Esophagus mucosa (tissue), 1 donor: ENCODE data around the gene C4orf50. TPM values are rescaled to one million over a fixed set of nuclear protein-coding genes. Genes with fewer than 3 reads are reported as not detected.
A peak's percentile ranks its signal among the peaks of the same experiment; 100 is the strongest.

Source experiments
- ATAC-seq: fragments of 200-7000 bp; cut with Tn5 transposase; one replicate; pipeline ENCODE4 v1.9.1; 2020
- total RNA-seq: library from RNA; stranded (reverse); gene quantifications from one replicate; pipeline ENCODE4 v1.2.4, GENCODE V29; 2023
- donor health status: DM: yes; HTN: yes; CAD: no.

Gene C4orf50
- total RNA-seq, 1 donor from 2014 or later = 0.04 TPM

- ATAC-seq = no peak
Measured at GRCh38 chr4:6043188-6043587, 25.0 kb upstream of the C4orf50 start.

DNA sequence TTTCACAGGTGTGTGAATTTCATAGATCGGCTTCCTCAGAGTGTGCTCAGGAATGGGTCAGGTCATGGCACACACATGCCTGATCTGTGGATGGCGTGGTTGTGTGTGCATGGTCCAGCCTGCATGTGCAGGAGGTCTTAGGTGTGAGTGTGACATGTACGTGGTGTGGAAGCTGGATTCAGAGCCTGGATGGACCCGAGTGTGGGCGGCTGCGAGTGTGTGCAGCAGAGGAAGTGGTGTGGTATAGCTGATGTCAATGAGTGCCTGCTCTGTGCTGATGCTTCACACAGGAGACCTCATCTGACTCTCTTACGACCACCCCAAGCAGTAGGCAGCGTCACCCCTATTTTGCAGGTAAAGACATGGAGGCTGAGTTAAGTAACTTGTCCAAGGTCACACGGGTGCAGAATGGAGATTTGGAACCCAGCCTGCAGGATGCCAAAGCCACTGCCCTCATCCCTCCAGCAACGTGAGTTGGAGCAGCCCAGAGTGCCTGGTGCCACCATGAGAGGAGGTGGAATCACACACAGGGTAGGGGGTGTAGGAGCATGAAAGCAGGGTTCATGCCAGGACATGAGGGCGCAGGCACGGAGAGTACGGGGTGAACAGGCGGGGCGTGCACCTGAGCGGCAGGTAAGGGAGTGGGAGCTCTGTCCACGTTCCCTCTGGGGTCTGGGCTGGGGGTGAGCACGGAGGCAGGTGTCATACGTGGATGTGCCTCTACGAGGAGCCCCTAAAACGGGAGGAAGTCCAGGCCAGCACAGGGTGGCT, 24.2 kb upstream of the C4orf50 start:
- ATAC-seq = no peak

DNA sequence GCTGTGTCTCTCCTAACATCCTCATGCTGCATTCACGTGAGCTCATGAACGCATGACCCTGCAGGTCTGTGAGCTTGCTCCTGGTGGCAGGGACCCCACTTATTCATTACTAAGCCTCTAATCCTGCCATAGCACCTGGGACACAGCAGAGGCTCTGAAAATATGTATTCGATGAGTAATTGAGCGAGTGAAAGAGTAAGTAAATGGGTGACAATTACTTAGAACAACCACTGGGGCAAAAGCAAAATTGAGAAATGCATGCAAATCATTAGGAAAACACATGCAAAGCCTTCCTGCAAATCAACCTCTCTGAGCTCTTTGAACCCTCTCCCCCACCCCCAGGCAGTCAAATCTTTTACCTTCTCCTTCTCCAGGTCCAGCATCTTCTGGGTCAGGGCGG, 23.6 kb upstream of the C4orf50 start:
- ATAC-seq = no peak

- ATAC-seq = no peak
Measured at GRCh38 chr4:6038711-6039110, 20.5 kb upstream of the C4orf50 start.

DNA sequence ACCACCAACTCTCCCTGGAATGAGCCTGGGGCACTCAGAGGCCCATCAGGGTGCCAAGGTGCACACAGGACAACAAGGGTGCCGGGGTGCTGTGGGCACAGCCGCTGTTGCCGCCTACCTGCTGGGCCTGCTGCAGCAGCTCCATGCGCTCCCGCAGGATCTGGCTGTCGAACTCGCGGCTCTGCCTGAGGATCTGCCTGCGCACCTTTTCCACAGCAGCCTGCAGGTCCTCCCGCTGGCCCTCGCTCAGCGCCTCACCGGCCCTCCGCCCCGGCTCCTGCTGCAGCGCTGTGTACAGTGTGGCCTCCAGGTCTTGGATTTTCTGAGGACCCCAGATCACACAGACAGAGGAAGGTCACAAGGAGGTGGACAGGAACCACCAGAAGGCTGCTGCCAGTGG, 17.6 kb upstream of the C4orf50 start:
- ATAC-seq = no peak

DNA sequence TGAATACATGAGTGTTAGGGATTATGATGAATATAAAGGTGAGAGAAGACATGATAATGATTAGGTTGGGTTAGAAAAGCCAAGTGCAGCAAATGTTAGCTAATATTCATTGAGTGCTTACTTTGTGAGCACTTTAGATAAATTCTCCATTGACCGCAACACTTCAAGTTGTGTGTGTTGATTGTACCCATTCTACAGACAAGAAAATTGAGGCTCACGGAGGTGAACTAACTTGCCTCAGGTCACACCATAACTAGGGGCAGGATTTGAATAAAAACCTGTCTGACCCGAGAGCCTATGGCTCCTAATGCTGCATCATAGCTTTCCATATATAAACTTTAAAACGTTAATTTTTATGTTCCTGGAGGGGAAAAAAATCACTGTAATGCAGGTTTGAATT, 15.2 kb upstream of the C4orf50 start:
- ATAC-seq = no peak

- peak; percentile 33 for ATAC-seq
Measured at GRCh38 chr4:6032249-6033244, 14.3 kb upstream of the C4orf50 start.

DNA sequence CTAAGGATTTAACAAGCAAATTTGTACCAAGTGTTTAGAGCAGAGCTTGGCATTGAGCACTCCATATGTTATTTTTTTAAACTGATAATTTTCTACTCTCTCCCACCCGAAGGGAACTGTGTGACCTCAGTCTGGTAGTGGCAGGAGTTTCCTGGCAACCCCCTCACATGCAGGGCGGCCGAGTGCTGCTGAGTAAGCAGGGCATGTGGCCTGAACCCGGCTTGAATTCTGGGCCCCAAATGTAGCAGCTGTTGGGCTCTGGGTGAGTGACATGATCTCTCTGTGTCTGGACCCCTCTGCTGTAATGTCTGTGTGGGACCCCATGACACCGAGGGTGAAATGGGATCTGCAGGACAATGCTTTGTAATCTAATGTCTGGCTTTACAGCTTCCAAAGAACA, 13.6 kb upstream of the C4orf50 start:
- no peak for ATAC-seq

DNA sequence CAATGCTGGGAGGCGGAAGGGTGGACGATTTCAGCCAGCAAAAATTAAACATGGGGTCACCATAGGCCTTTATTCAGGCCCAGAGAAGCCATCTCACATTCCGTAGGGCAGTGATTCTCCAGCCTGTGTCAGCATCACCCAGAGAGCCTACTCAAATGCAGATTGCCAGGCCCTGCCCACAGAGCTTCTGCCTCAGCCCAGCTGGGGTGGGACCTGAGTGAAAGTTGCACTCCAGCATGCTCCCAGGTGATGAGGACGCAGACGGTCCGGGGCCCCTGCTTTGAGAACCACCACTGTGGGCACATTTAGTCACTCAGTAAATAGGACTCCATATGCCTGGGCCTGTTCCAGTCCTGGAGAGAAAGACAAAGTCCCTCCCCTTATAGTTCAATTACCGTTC, 12.4 kb upstream of the C4orf50 start:
- no peak for ATAC-seq

DNA sequence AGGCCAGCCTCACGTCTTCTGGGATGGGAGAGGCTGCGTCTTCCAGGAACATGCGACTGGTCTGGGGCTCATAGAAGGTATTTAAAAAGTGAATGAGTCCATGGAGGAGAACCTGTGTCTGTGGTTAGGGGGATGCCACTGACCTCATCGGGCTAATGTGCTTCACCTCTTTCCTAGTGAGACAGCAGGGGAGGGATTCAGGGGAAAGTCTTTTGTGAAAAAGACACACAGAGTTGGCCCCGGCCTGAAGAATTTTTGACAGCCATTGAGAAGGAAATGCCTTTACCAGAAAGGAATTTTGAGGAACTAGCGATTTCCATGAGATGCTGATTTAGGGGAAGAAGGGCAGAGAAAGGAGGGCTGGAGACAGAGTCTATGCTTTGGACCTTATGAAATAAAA, 11.0 kb upstream of the C4orf50 start:
- no peak for ATAC-seq

DNA sequence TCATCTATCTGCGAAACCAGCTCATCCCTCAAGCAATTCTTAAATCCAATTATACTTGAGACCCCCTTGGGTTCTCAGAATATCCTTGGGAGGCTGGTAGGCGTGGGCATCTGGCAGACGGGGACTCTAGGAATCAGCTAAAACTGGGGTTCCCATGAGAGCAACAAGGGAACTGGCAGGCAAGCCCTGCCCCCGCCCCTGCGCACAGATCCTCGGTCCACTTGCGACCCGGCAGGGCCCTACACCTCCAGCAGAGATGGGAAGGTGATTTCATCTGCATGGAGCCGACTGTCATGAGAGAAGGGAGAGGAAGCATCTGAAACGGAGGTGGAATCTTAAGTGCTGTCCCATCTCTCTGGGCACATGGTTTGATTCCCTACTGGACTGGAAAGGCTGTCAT, 9.9 kb upstream of the C4orf50 start:
- ATAC-seq = no peak

DNA sequence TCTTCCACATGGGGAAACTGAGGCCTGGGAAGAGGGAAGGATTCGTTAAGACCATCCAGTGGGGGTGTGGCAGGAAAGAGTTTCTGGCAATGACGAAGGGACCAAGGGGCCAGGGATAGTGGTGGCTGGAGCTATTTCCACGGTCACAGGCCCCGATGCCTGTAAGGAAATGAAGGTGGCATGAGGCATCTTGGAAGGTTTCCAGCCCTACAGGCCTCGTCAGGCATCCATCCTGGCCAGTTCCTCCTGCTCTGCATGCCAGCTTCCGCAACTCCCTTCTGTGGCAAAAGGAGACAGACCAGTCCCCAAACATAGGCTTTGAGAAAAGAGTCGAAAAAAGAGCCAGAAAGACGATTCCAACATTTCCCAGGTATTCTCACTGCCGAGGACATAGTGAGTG, 9.2 kb upstream of the C4orf50 start:
- ATAC-seq = peak; percentile 79

GRCh38 chr4:6024313-6024960, 6.2 kb upstream of the C4orf50 start:
- ATAC-seq = no peak

- ATAC-seq = no peak
Measured at GRCh38 chr4:6023731-6024130, 5.5 kb upstream of the C4orf50 start.

DNA sequence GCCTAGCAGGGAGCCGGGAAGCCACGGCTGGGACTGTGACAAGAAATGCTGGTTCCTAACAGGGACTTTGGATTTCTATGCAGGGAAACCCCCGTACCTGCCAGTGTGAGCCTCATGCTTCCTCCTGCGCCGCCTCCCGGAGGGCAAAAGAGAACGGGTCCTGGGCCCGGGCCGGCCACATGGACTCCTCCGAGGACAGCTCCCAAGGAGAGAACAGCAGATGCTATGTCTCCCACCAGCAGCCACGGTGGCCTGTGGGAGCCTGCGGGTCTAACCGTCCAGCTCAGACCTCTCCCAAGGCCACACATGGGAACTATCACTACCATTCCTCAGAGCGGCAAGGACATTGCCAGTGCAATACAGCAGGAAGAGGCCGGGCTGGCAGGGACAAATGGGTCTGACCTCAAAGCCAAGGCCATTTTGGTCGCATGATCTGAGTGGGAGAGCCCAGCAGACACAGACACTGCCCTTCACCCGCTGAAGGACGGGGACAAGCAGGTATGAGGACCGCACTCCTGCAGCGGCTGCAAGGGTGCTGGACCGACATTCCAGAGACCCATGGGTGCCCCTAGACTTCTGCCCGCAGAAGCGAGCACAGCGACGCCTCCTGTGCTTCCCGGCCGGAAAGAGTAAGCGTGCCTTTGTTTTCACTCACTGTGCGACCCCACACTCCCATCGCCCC, 4.5 kb upstream of the C4orf50 start:
- no peak for ATAC-seq

DNA sequence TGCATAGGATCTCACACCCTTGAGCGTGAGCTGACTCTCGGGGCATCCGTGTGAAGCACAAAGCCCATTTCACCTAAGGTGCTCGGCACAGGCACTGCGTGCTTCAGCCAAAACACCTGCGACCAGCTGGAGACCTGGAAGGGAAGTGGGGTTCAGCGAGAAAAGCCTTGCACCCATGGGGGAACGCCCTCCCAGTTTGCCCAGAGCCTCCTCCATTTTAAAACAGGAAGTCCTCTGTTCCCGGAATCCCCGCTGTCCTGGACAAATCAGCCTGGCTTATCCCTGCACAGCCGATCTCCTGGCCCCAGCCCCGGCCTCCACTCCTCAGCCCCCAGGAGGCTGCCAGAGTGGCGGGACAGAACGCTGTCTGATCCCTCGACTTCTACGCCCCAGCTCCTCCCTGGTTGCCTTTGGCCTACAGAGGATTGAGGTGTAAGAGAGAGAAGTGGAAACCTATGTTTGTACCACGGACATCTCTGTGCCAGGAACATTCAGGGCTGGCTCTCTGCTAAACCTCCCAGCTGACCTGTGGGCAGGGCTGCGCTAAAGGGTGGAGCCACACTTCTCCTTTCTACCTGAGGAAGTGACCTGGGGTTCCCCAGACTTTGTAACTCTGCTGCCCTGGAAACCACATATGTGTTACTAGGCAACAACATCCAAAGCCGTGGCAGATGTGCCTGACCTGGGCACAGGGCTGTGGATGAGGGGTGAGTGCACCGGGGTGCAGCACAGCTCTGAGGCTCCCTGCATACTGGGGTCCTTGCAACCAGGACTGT, 3.8 kb upstream of the C4orf50 start:
- ATAC-seq = no peak

DNA sequence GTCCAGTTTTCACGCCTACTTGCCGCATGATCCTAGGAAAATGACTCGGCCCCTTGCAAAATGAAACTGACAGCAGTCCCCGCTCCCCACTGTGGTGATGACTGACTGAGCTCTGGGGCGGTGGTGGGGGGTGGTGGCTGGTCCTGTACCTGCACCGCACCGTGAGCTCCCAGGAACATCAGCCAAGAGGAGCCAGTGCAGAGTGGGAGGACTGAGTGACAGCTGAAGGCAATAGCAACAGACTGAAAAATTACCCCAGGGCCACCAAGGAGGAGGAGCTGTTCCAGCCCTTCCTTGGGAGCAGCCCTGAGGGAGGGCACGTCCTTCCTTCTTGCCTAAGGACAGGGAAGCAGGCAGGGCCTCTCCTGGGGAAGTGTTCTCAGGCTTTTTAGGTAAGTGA, 2.4 kb upstream of the C4orf50 start:
- no peak for ATAC-seq

DNA sequence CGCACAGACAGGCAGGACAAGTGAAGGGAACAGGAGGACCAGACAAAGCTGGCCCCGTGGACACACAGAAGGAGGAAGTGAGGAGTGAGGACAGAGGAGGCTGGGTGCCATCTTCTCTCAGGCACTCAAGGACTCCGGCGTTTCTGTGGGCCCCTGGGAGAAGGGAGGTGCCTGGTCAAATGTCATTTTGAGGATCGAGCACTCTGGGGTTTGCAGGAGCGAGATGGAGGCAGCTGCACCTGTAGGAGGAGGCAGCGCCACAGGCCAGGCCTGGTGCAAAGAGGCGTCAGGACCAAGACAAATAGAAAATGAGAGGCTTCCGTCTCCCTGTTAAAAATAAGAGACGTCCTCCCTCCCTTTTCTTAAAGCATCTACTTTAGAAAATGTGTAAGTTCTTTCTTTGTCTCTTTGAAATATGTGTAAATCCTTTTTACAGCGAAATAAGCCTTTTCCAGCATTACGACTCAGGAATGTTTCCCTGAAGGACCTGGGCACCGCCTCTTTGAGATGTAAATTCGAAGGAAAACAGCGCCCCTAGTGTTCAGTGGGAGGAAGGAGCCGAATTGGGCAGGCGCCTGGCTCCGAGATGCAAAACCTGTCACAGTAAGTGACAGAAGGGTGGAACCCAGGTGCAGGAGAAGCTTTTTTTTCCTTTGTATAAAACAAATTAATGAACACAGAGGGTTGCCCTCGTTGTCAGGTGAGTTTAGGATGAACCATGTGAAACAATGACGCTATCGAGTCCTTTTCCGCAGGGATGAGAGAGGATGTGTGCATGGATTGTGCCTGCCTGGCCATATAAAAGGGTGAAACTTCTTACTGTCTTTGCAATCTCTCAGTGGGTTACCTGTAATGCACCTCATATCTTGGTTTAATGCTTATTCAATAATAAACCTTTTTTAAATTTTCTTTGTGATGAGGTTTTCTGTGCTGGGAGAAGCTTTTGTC, 1.4 kb upstream of the C4orf50 start:
- ATAC-seq = no peak

DNA sequence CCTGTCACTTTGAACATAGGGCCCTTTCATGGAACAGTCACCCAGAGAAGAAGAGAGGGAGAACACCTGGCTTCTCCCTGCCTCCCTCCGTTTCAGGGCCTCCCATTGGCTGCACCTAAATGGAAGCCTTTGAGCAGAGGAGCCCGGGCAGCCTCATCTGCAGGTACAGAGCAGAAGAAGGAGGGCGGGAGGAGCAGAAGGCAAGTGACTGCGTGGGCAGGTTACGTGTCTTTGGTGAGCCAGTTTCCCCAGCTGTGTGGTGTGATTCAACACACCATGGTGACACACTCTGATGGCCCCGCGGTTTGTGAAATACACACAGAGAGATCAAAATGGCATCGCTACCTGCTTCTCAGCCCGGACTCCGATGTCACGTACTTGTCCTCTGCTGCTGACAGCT, 431 bp downstream of the C4orf50 start:
- peak; percentile 41 for ATAC-seq

GRCh38 chr4:6017030-6017429, 1.2 kb downstream of the C4orf50 start:
- peak; percentile 18 for ATAC-seq

- ATAC-seq = no peak
Measured at GRCh38 chr4:6013564-6013963, 4.7 kb downstream of the C4orf50 start.
